Nucleus accumbens (tissue), 56 donors: ENCODE data around the gene KCNJ4.
A peak's percentile ranks its signal among the peaks of the same experiment; 100 is the strongest.

Experiments
- DNase-seq, 56 donors: peaks; one replicate each; lab custom pipeline; 2025; lab: John Stamatoyannopoulos, UW

Gene KCNJ4

GRCh38 chr22:38455076-38455529, at the start of gene KCNJ4:
Gene KCNJ4 (minus strand): TSS chr22:38455199. CDS start chr22:38428132, 27,067 bp downstream.
- DNase-seq: no peak

- no peak for DNase-seq
Observed at GRCh38 chr22:38503021-38503420, 48.0 kb upstream of the KCNJ4 start.

- DNase-seq: no peak
Observed at GRCh38 chr22:38501797-38502672, 47.0 kb upstream of the KCNJ4 start.

GRCh38 chr22:38497869-38498268, 42.9 kb upstream of the KCNJ4 start:
- DNase-seq: no peak

GRCh38 chr22:38494939-38495338, 39.9 kb upstream of the KCNJ4 start:
- no peak for DNase-seq

- DNase-seq: no peak
Observed at GRCh38 chr22:38494498-38494897, 39.5 kb upstream of the KCNJ4 start.

GRCh38 chr22:38491707-38492348, 36.8 kb upstream of the KCNJ4 start:
- DNase-seq: no peak

GRCh38 chr22:38490915-38491314, 35.9 kb upstream of the KCNJ4 start:
- DNase-seq: peak in 17 of 56 donors; percentile 5 to 48 (median 18)

GRCh38 chr22:38490475-38490874, 35.5 kb upstream of the KCNJ4 start:
- no peak for DNase-seq

- DNase-seq: no peak
Observed at GRCh38 chr22:38489561-38490145, 34.7 kb upstream of the KCNJ4 start.

- no peak for DNase-seq
Observed at GRCh38 chr22:38489142-38489541, 34.1 kb upstream of the KCNJ4 start.

GRCh38 chr22:38487946-38488345, 32.9 kb upstream of the KCNJ4 start:
- DNase-seq: peak in 6 of 56 donors; percentile 6 to 28 (median 20)

- DNase-seq: no peak
Observed at GRCh38 chr22:38485783-38486182, 30.8 kb upstream of the KCNJ4 start.

- DNase-seq: no peak
Observed at GRCh38 chr22:38484244-38484643, 29.2 kb upstream of the KCNJ4 start.

GRCh38 chr22:38482662-38483308, 27.8 kb upstream of the KCNJ4 start:
- DNase-seq: no peak

GRCh38 chr22:38481871-38482332, 26.9 kb upstream of the KCNJ4 start:
- DNase-seq: no peak

GRCh38 chr22:38481162-38481870, 26.3 kb upstream of the KCNJ4 start:
- no peak for DNase-seq

- DNase-seq: no peak
Observed at GRCh38 chr22:38479096-38479837, 24.3 kb upstream of the KCNJ4 start.

GRCh38 chr22:38477585-38477984, 22.6 kb upstream of the KCNJ4 start:
- DNase-seq: no peak
